Esophagus muscularis mucosa (tissue), 4 donors: ENCODE data around the gene HEBP2.

Experiments used
- EP300 ChIP-seq: sonication (generic); formaldehyde crosslinking; IDR thresholded peaks from one replicate; pipeline ENCODE4 v1.6.1; 2017; ENCODE audit warnings: antibody characterized with exemption
- POLR2AphosphoS5 ChIP-seq, 2 donors: sonication (generic); formaldehyde crosslinking; IDR thresholded peaks; one replicate each; pipeline ENCODE4 v1.6.1; 2017; ENCODE audit warnings: antibody characterized with exemption in 2 of 2
- TF ChIP-seq, protein P1 (sequence below), 3 experiments: fragments of 200-600 bp in 2 of 3; fragments of 450-650 bp in 1 of 3; sonication (generic) in 2 of 3; IDR thresholded peaks; one replicate each; pipeline ENCODE4 v1.5.1; 2017 to 2019; ENCODE audit warnings: antibody characterized with exemption in 3 of 3, mild to moderate bottlenecking in 2 of 3, moderate library complexity in 1 of 3

DNA sequence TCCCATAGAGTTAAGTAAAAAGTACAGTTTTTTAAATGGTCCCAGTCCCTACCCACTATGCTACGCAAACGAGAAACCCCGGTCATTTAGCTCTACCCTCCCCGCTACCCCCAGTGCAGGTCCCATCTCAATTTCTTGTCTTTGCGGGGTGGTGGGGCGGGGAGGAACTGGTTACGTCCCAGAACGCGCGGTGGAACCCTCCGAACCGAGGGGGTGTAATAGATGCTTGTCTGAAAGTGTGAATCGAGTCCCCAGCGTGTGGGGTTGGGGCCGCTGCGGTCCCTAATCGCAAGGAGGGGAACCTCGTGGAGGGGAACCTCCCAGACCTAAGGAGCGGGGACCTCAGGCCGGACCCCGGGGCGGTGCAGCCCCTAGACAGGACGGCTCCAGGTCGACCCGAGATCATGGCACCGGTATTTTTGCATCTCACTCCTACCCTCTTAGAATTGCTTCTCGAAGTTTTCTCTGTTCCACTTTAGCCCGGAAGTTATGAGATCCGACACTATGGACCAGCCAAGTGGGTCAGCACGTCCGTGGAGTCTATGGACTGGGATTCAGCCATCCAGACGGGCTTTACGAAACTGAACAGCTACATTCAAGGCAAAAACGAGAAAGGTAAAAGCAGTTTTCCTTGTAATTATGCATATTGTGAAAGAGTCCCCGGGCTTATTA, 779 bp downstream of the HEBP2 start:
- TF ChIP-seq, protein P1, sequence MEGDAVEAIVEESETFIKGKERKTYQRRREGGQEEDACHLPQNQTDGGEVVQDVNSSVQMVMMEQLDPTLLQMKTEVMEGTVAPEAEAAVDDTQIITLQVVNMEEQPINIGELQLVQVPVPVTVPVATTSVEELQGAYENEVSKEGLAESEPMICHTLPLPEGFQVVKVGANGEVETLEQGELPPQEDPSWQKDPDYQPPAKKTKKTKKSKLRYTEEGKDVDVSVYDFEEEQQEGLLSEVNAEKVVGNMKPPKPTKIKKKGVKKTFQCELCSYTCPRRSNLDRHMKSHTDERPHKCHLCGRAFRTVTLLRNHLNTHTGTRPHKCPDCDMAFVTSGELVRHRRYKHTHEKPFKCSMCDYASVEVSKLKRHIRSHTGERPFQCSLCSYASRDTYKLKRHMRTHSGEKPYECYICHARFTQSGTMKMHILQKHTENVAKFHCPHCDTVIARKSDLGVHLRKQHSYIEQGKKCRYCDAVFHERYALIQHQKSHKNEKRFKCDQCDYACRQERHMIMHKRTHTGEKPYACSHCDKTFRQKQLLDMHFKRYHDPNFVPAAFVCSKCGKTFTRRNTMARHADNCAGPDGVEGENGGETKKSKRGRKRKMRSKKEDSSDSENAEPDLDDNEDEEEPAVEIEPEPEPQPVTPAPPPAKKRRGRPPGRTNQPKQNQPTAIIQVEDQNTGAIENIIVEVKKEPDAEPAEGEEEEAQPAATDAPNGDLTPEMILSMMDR (IDR thresholded peaks at IDR 0.05), result no peak
- no peak for TF ChIP-seq EP300
- no peak for TF ChIP-seq POLR2AphosphoS5 (IDR thresholded peaks at IDR 0.05)
